ENCODE measurements around the gene PRR18. TPM values are rescaled to one million over a fixed set of nuclear protein-coding genes. Genes with fewer than 3 reads are reported as not detected.
A peak's percentile ranks its signal among the peaks of the same experiment; 100 is the strongest.

Gene PRR18
- polyA plus RNA-seq, 1 donor from 2014 or later = not detected

DNA sequence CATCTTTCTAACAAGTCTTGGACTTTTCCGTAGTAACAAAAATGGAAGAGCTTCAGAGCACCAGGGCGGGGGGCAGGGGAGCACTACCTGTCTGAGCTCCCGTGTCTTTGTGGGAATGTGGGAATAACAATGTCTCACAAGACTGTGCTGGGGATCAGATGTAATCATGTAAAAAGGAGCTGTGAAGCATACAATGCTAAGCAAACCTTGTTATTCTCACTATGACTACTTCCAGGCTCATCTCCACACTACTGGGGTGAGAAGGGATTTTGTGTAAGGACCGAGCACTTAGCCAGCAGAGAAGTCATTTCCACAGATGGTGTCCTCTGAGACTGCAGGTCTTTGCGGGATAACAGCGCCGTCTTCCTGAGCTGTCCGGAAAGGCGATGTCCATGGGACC, 27.1 kb downstream of the PRR18 start:
- H3K4me3 Mint-ChIP-seq = no peak overlapping the region
- H3K27me3 Mint-ChIP-seq = peaks cover 1% of the 10 kb centered on the region
- peaks cover 6 to 12% (median 8%) of the 10 kb centered on the region in 3 donors for H3K4me1 Mint-ChIP-seq
- H3K9me3 Mint-ChIP-seq = no peaks in the 10 kb centered on the region
- H3K36me3 Mint-ChIP-seq = peaks cover 2% of the 10 kb centered on the region
- no peak overlapping the region for H3K27ac Mint-ChIP-seq

DNA sequence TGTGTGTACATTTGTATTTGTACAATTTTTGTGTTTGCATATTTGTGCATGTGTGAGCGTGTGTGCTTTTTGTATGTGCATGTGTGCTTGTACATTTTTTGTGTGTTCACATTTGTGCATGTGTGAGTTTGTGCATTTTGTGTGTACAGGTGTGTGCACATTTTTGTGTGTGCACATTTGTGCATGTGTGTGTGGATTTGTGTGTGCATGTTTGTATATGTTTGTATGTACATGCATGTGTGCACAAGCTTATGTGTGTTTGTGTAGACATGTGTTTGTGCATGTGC, 28.9 kb downstream of the PRR18 start:
- Mint-ChIP-seq H3K4me3 (no peak overlapping the region), H3K9me3 (no peaks in the 10 kb centered on the region), H3K27me3 (peaks cover 5% of the 10 kb centered on the region), H3K4me1 (peaks cover 2 to 10% (median 10%) of the 10 kb centered on the region in 3 donors), H3K27ac (no peak overlapping the region), H3K36me3 (no peaks in the 10 kb centered on the region)

DNA sequence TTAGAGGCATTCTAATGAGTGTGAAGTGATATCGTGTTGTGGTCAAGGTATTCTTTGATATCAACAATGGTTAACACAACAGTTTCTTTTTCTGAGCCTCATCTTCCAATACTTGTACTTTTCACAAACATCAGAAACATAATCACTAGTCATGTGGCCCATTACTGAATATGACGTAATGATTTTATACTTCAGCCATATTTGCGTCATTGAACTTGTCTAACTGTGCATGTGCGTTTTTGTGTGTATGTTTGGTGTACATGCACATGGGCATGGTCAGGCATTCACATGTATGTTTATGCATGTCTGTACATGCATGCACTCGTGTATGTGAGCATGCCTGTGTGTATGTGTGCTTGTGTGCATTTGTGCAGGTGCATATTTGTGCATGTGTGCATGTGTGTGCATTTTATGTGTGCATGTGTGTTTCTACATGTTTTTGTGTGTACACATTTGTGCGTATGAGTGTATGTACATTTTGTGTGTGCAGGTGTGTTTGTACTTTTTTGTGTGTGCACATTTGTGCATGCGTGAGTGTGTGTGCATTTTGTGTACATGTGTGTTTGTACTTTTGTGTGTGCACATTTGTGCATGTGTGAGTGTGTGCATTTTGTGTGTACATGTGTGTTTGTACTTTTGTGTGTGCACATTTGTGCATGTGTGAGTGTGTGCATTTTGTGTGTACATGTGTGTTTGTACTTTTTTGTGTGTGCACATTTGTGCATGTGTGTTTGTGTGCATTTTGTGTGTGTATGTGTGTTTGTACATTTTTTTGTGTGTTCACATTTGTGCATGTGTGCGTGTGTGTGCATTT, 29.4 kb downstream of the PRR18 start:
- Mint-ChIP-seq H3K4me3 (no peak overlapping the region), H3K27me3 (peaks cover 5% of the 10 kb centered on the region), H3K27ac (no peak overlapping the region), H3K36me3 (no peaks in the 10 kb centered on the region), H3K4me1 (peaks cover 2 to 10% (median 10%) of the 10 kb centered on the region in 3 donors), H3K9me3 (no peaks in the 10 kb centered on the region)

DNA sequence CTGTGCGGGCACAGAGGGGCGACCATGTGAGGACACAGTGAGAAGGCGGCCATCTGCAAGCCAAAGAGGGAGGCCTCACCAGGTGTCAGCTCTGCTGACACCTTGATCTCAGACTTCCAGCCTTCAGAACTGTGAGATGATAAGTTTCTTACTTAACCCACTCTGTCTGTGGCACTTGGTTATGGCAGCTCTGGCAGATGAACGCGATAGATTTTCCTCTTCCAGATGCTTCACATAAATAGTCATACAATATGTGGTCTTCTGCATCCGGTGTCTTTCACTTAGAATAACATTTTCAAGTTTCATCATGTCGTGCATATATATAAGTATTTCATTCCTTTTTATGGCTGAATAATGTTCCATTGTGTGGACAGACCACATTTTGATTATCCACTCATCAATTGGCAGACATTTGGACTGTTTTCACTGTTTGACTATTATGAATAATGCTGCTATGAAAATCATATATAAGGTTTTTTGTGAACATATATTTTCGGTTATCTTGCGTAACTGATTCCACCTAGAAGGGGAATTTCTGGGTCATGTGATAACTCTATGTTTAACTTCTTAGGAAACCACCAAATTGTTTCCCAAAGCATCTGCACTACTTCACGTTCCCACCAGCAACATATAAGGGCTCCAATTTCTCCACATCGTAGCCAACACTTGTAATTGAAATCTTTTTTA, 30.2 kb downstream of the PRR18 start:
- peaks cover 5% of the 10 kb centered on the region for H3K27me3 Mint-ChIP-seq
- H3K9me3 Mint-ChIP-seq = no peaks in the 10 kb centered on the region
- no peaks in the 10 kb centered on the region for H3K36me3 Mint-ChIP-seq
- peaks cover 2 to 10% (median 10%) of the 10 kb centered on the region in 3 donors for H3K4me1 Mint-ChIP-seq
- H3K4me3 Mint-ChIP-seq = no peak overlapping the region
- no peak overlapping the region for H3K27ac Mint-ChIP-seq

DNA sequence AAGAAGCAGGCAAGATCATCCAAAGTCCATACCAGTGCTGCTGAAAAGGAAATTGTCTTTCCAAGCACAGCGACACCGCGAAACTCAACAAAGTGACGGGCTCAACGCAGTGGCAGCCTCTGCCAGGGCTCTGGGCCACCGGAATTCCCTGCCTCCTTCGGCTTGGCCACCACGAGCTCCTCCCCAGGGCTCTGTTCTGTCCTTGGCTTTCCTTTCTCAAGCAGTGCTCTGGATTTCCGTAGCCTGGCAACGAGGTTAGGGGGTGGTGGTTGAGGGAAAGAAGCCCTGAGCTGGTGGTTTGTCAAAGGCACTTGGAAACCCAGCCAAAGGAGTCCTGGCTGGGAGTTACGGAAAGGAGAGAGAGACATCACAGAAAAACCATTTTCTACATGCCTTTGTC, 31.2 kb downstream of the PRR18 start:
- Mint-ChIP-seq H3K9me3 (no peaks in the 10 kb centered on the region), H3K4me3 (no peak overlapping the region), H3K27me3 (peaks cover 5% of the 10 kb centered on the region), H3K4me1 (peaks cover 2 to 10% (median 10%) of the 10 kb centered on the region in 3 donors), H3K27ac (no peak overlapping the region), H3K36me3 (no peaks in the 10 kb centered on the region)

- Mint-ChIP-seq H3K36me3 (no peaks in the 10 kb centered on the region), H3K4me1 (peaks cover 2 to 10% (median 10%) of the 10 kb centered on the region in 3 donors), H3K9me3 (no peaks in the 10 kb centered on the region), H3K27me3 (peaks cover 9% of the 10 kb centered on the region), H3K27ac (no peak overlapping the region), H3K4me3 (peak overlapping the region in 2 of 4 donors; percentile 73 to 74)
These were observed 32.5 kb downstream of the PRR18 start for GRCh38 chr6:166275714-166276166.

GRCh38 chr6:166274739-166275370, 33.3 kb downstream of the PRR18 start:
- H3K9me3 Mint-ChIP-seq = no peaks in the 10 kb centered on the region
- no peaks in the 10 kb centered on the region for H3K36me3 Mint-ChIP-seq
- peaks cover 2 to 10% (median 10%) of the 10 kb centered on the region in 3 donors for H3K4me1 Mint-ChIP-seq
- peaks cover 12% of the 10 kb centered on the region for H3K27me3 Mint-ChIP-seq
- no peak overlapping the region for H3K4me3 Mint-ChIP-seq
- H3K27ac Mint-ChIP-seq = no peak overlapping the region

GRCh38 chr6:166274163-166274562, 34.0 kb downstream of the PRR18 start:
- Mint-ChIP-seq H3K4me1 (peaks cover 2 to 10% (median 10%) of the 10 kb centered on the region in 3 donors), H3K27me3 (peaks cover 12% of the 10 kb centered on the region), H3K27ac (no peak overlapping the region), H3K4me3 (no peak overlapping the region), H3K9me3 (no peaks in the 10 kb centered on the region), H3K36me3 (peaks cover 1% of the 10 kb centered on the region)

- Mint-ChIP-seq H3K36me3 (peaks cover 2% of the 10 kb centered on the region), H3K27ac (no peak overlapping the region), H3K27me3 (peaks cover 10% of the 10 kb centered on the region), H3K9me3 (no peaks in the 10 kb centered on the region), H3K4me1 (peaks cover 0 to 6% (median 4%) of the 10 kb centered on the region in 3 donors), H3K4me3 (no peak overlapping the region)
These were observed 36.8 kb downstream of the PRR18 start for GRCh38 chr6:166271376-166271765.

DNA sequence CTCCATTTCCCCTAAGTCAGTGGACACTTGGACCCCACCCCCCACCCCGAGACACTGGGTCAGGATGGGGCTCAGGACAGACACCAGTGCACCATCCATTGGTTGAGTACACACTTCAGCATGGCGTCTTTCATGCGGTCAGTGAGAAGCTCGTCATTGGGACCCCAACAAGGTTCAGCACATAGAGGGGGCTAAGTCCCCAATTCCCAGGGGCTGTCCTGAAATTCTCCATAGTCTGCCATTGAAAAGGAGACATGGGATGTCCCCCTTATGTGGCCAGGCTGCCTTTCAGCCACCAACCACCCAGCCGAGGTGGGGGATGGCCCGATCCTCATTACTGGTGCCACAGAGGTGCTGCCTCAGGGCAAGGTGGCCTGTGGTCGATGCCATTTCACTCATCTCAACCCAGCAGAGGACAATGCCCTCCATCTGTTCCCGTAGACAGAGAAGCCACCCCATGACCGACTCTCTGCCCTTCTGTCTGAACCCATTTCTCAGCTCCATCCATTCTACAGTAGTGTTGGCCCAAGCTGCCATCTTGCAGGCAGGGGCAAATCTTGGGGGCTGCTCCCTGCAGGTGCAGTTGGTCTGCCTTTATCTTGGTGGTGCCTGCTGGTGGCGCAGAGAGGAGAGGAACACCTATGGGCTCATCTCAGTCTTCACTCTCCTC, 37.4 kb downstream of the PRR18 start:
- Mint-ChIP-seq H3K9me3 (no peaks in the 10 kb centered on the region), H3K4me3 (no peak overlapping the region), H3K27ac (no peak overlapping the region), H3K4me1 (peaks cover 0 to 4% (median 4%) of the 10 kb centered on the region in 3 donors), H3K36me3 (peaks cover 2% of the 10 kb centered on the region), H3K27me3 (peaks cover 10% of the 10 kb centered on the region)

DNA sequence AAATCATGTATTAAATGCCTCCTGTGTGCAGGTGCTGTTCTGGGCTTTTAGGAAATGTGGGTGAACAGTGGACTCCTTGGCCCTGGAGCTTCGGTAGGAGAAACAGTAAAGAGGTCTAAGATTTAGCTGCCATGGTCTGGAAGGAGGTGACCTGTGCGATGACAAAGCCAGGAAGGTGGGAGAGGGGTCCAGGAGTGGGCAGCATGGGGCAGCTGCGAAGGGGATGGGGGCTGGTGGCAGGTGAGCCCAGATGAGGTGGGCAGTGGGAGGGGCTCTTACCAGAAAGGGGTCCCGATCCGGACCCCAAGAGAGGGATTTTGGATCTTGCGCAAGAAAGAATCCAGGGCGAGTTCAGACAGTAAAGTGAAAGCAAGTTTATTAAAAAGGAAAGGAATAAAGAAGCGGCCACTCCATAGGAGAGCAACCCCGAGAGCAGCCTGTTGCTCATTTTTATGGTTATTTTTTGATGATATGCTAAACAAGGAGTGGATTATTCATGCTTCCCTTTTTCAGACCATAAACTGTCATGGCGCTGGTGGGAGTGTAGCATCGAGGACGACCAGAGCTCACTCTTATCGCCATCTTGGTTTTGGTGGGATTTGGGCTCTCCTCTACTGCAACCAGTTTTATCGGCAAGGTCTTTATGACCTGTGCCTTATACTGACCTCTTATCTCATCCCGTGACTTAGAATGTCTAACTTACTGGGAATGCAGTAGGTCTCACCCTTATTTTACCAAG, 38.7 kb downstream of the PRR18 start:
- Mint-ChIP-seq H3K27ac (no peak overlapping the region), H3K36me3 (peaks cover 2% of the 10 kb centered on the region), H3K27me3 (peaks cover 7% of the 10 kb centered on the region), H3K4me3 (no peak overlapping the region), H3K4me1 (peaks cover 0 to 2% (median 0%) of the 10 kb centered on the region in 3 donors), H3K9me3 (no peaks in the 10 kb centered on the region)

DNA sequence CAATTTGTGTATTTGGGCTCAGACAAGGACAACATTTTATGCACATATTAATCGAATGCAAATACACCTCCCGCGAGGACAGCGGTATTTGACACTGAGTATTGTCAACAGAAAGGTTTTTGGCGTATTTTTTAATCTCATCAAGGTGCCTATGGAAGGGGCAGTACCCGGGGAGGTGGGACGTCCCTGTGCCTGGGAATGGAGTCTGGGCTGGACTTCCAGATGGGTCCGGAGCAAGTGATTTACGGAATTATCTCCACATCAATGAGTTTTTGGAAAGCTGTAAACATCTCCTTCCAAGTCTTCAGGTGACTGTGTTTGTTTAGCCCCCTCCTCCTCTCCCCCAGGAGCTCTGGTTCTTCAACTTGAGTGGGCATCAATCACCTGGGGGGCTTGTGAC, 39.8 kb downstream of the PRR18 start:
- no peak overlapping the region for H3K27ac Mint-ChIP-seq
- no peak overlapping the region for H3K4me3 Mint-ChIP-seq
- H3K4me1 Mint-ChIP-seq = peaks cover 0 to 2% (median 0%) of the 10 kb centered on the region in 3 donors

DNA sequence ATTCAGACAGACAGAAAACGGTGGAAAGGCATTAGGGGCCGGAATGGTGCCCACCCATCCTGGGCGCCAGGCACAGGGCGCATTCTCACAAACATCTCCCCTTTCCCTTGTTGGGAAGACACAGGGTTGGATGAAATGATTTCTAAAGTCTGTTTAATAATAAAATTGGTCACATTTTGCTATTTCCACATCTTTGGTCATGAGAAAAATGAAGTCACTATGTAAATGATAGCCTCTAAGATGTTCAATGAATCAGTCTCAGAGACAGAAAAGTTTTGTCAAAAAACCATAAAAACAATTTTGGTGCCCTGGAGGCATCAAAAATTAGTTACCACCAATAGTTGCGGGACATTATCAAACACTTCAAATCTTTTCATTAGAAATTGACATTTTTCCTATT, 40.7 kb downstream of the PRR18 start:
- Mint-ChIP-seq H3K27me3 (peaks cover 7% of the 10 kb centered on the region), H3K4me1 (peaks cover 0 to 2% (median 0%) of the 10 kb centered on the region in 3 donors), H3K27ac (no peak overlapping the region), H3K36me3 (peaks cover 2% of the 10 kb centered on the region), H3K9me3 (no peaks in the 10 kb centered on the region), H3K4me3 (no peak overlapping the region)

More for the DNA sequence above, 39.8 kb downstream of the PRR18 start:
- Mint-ChIP-seq H3K36me3 (peaks cover 2% of the 10 kb centered on the region), H3K27me3 (peaks cover 7% of the 10 kb centered on the region), H3K9me3 (no peaks in the 10 kb centered on the region)

GRCh38 chr6:166266336-166266735, 41.9 kb downstream of the PRR18 start:
- H3K4me1 Mint-ChIP-seq = peaks cover 0 to 2% (median 0%) of the 10 kb centered on the region in 3 donors
- no peak overlapping the region for H3K27ac Mint-ChIP-seq
- no peak overlapping the region for H3K4me3 Mint-ChIP-seq
- H3K9me3 Mint-ChIP-seq = no peaks in the 10 kb centered on the region
- peaks cover 2% of the 10 kb centered on the region for H3K36me3 Mint-ChIP-seq
- peaks cover 6% of the 10 kb centered on the region for H3K27me3 Mint-ChIP-seq

Data from IgD-negative memory B cell (primary cell).